GM19452 (cell line): Measurements from ENCODE around the gene ISM1.

Source experiments
- ATAC-seq: cut with Tn5 transposase; IDR thresholded peaks from one replicate; pipeline ENCODE4 v1.9.1; 2021; ENCODE audit not compliant: unreplicated experiment

The ISM1 gene

DNA sequence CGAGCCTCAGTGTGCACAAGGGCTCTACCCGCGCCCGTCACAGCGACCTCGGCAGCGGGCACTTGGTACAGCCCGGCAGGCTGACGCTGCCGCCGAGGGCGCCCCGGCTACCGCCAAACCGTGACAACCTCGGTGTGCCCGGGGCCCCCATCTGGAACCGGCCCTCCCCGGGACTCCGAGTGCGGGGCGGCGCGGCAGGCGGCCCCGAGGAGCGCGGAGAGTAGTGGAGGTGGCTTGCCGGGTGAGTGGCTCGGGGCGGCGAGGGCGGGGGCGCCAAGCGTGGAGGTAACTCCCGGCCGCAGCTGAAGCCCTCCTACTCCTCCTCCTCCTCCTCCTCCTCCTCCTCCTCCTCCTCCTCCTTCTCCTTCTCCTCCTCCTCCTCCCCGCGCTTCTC lies at the start of gene ISM1:
Gene ISM1 (plus strand): TSS at position 371 of the 394 bp plus-strand sequence. CDS start 503 bp downstream, outside the sequence.
- no peak for ATAC-seq

DNA sequence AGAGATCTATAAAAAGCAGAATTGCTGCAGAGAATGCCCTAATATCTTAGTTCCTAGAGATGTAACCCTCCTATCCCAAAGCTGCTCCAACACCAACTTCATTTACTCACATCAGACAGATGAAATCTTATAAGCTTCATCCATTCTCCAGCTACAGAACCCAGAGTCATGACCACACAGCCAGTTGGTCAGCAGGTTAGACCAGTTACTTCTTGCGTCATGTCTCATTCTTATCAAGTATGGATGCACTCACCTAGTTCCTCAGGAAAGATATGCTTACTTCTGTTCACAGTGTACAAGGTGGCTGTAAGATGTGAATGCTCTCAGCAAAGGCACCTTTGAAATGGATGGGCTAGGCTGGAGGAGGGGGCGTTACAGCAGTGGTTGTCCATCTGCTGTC lies 47.9 kb upstream of the ISM1 start:
- no peak for ATAC-seq

DNA sequence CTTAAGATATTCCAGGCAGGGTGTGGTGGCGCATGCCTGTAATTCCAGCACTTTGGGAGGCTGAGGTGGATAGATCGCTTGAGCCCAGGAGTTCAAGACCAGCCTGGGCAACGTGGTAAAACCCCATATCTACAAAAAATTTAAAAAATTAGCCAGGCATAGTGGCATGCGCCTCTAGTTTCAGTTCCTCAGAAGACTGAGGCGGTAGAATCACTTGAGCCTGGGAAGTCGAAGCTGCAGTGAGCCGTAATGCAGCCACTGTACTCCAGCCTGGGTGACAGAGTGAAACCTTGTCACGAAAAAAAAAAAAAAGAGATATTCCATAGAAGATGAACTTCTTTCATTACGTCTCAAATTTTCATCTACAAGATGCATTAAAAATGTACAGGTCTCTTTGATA lies 46.7 kb upstream of the ISM1 start:
- no peak for ATAC-seq

DNA sequence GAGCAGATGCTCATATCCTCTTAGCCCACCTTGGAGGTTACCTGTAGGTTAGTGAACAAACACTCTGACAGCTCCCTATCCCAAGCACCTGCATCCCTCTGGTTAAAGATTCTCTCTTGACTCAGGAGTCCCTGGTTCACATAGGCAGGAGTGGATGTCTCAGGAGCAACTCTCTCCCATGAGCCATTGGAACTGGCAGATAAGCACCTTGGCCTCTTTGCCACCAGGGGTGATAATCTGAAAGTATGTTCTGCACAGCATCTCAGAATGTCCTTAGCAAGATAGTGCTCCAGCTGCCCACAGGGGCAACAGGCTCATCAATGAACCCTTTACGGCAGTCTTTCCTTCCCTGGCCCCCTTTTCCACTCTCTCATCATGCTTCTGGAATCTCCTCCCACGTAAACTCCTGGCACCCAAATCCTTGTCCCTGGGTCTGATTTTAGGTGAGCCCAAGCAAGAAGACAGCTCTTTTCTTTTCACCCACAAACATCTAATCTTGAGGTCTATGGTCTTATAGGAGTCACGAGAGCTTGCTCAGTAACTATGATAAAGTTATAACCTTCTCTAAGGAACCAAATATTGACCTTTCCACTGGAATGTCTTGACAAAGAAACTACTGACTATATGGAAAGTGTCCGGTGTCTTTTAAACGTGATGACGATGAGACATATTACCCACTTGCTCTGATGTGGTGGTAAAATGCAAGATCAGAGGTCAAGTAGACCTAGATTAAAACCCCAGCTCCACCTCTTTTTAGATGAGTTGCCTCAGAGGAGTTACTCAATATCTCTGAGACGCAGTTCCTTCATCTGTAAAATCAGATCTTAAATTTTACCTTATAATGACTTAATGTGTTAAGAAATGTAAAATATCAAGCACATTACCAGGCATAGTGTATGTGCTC lies 39.8 kb upstream of the ISM1 start:
- ATAC-seq: no peak

DNA sequence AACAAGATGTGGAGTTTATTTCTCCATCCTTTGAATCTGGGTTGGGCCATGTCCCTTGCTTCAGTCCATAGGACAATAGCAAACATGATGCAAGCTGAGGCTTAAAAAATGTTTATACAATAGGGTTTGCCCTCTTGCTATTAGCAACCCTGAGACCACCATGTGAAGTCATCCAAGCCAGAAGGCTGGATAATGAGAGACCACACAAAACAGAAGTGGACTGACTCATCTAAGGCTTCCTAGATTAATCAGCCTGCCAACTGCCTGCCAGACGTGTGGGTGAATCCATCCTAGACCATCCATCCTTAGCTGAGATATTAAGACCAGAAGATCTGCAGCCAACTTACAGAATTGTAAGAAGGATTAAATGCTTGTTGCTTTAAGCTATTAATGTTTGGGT lies 38.1 kb upstream of the ISM1 start:
- ATAC-seq: no peak

DNA sequence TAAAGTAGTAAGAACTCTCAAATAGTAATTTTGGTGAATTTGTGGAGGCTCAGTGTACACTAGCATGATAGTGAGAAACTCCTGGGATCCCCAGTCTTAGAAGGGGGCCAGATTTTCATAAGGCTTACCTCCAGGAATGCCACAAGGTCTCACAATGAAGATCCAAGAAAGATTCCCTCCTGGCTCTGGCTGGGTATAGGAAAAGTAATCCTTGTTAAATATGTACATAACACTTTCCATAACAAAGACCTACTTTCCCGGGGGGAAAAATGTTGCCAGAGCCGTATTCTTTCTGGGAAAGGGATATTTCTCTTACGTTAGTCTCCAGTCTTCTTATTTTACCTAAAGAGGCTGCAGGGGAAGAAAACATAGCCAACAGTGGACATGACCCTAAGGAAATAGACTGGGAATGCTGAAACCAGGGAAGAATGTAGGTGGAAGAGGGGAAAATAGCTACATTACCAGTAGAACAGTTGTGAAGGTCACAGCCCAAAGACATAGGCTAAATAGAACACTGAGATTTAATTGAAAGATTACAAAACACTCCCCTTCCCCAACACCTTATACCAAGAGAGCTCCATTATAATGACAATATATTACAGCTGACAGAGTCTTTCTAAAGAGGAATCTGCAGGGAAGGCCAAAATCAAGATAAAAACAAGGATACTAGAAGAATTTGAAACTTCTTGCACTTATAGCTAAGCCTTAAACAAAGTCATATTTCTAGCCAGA lies 34.9 kb upstream of the ISM1 start:
- ATAC-seq: no peak

DNA sequence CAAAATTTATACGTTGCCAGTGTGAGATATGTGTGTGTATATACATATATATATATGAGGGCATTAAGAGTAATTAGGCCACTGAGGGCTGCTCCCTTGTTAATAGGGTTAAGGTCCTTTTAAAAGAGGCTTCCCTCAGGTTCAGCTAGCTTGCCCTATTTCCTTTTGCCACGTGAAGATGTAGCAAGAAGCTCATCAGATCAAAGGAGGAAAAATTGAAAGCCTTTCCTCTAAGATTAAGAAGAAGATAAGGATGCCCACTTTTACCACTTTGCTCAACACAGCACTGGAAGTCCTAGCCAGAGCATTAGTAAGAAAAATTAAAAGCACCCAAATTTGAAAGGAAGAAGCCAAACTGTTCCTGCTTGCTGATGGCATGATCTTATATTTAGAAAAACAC lies 33.2 kb upstream of the ISM1 start:
- ATAC-seq: no peak

DNA sequence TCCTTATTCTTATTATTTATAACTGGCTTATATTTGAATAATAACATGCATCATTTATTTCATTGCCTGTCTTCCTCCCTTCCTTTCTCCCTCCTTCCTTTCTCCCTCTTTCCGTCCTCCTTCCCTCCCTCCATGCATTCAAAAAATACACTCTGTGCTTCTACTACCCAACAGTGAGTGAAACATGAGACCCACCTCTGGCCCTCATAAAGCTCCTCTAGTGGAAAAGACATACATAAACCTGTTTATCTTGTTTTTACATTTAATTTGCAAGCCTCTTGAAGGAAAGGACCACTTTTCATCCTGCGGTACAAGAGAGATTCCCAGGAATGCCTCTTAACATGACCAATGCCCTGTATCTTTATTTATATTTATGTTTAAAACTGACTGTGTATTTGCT lies 21.8 kb upstream of the ISM1 start:
- no peak for ATAC-seq

DNA sequence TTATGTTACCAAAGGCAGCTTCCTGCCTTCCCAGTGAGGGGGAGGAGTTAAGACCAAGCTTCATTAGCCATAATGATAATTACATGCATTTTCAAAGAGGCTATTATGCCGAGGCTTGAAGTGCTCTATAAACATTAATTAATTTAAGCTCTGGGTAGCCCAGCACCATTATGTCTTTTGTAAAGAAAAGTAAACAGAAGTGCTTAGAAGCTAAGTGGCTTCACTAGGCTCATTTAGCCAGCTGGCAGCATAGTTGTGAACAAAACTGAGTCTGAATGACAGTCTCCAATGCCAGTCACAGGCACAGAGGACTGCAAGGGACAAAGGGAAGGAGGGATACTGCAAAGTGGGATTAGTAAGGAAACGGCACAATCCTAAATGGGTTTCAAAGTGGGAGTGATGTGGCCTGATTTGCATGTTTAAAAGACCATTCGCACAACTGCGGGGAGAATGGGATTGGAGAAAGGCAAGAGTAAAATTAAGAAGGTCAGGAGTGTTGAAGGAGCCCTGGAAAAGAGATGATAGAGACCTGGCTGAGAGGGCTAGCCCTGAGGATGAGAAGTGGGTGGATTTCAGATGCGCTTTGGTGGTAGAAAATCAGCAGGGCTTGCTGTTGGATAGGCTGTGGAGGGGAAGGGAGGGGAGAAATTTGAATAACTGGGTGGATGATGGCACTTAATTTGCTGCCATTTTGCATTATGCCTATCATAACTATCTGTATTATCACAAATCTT lies 20.1 kb upstream of the ISM1 start:
- ATAC-seq: no peak

DNA sequence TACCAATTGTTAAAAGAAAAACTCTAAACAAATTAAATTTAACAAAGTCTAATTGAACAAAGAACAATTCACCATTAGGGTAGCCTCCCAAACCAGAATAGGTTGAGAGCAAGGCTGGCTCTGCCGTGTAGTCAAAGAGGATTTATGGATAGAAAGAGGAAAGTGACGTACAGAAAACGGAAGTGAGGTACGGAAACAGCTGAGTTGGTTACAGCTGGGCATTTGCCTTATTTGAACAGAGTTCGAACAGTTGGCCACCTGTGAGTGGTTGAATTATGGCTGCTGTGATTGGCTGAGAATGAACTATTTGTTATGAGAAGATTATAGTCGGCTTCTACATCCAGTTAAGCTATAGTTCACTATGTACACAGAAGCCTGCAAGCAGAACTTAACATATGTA lies 18.5 kb upstream of the ISM1 start:
- ATAC-seq: no peak

DNA sequence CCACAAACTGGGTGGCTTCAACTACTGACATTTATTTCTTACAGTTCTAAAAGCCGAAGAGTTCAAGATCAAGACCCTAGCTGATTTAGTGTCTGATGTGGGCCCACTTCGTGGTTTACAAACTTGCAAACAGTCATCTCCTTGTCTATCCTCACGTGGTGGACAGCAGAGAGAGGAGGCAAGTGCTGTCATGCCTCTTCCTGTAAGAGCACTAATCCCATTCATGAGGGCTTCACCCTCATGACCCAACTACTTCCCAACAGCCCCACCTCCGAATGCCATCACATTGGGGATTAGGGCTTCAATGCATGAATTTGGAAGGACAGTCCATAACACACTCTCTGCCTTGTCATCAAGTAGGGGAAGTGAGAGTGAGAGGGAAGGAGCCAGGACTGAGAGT lies 15.6 kb upstream of the ISM1 start:
- ATAC-seq: no peak

DNA sequence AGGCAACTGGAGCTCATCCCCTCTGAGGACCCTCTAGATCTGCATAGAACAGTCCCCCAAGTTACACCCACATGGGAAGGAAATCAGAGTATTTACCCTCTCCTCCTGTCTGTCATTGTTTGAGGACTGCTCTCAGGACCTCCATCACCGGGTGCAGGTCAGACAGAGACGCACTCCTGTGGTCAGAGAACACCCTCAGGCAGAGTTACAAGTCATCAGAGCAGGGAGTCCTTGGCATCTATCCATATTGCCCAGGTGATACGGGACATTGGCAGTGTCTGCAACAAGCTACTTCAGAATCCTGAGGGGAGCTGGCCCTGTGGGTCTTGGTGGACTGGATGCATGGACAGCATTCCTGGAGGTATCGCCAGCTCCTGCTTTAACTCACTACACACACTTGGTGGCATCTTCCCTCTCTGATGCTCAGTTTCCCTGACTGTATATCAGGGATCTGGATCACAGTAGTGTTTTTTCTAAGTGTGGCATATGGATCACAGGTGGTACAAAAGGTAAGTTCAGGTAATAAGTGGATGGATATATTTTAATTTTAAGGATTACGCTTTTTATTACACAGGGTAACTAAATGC lies 15.1 kb upstream of the ISM1 start:
- no peak for ATAC-seq

DNA sequence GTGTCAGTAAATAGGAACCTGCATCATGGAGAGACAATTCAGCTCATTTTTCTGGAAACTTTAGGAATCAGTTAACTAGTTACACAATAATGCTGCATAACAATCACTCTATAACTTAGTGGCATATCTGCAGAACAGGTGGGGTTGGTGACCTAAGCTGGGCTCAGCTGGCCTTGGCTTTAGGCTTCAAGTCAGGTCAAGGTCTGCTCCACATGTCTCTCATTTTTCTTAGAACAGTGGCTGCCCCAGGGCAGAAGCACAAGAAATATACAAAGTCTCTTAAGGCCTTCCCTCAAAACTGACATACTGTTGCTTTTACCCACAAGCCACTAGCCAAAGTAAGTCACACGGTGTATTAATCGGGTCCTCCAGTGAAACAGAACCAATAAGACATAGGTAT lies 14.1 kb upstream of the ISM1 start:
- no peak for ATAC-seq

DNA sequence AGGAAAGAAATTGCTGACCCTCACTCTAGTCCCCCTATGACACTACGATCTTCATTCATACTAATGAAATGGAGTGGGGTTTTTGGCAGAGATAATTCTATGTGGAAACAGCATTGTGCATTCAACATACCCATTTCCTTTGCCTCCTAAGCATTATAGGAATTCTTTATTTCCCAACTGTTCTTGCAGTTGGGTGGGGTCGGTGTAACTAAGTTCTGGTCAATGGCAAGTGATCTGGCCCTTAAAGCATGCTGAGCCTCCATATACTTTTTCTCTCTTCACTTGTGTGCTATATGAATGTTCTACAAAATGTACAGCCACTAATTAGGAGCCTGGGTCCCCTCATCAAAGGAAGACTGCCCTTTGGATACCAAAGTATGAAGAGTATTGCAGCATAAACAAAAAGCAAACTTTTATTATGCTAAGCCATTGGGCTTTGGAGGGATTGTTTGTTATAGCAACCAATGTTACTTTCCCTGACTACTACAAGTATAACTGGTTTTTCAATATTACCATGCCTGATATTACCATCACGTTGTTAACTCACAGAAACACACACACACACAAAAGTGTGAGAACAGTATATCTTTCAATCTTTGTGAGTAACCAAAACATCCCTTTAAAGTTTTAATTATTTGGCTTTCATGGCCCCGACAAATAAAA lies 9.0 kb upstream of the ISM1 start:
- no peak for ATAC-seq

DNA sequence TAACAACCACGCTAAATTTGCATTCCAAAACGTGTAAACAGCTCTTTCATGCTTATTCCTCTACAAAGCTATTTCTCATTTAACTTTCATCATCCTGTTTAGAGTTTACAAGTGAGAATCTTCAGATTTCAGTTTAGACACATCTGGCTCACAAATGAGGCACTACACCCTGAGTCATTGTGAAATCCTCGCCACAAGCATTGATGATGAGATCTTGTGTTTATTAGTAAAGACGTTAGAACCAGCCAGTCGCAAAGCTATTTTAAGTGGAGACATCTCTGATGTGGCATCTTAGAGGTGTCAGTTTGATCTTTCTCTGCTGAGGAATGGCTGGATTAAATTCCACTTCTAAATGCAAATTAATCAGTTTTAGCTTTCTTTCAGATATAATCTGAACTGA lies 8.3 kb upstream of the ISM1 start:
- no peak for ATAC-seq

DNA sequence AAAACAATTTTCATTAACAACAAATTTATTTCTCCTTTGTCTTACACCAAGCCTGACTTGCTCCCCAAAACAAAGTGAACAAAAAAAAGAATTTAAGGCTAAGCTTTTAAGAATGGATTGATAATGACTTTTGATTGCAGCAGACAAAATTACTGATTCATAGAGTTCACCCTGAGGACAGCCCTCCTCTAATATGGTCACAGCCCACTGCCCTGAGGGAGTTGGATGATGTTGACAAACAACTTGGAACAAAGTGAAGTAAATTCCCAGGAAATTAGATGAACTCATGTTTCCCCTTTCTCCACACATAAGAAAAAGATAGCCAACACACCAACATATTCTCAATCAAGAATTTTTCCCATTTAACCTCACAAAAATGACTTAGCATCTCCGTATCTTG lies 7.7 kb upstream of the ISM1 start:
- no peak for ATAC-seq

DNA sequence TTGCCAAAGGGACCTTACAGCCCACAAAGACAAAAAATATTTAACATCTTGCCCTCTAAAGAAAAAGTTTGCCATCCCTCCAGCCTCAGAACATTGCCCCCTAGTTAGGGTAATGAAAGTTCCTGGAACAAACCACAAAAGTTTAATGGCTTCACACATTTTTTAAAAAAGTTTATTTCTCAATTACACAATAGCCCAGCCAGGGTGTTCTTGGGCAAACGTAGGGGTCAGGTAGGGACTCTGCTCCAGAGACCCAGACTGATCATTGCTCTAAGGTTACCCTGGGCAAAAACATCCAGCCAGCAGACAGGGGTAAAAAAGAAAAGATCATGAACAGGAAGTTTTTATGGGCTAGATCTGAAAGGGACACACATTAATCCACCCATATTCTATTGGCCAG lies 4.5 kb upstream of the ISM1 start:
- no peak for ATAC-seq

DNA sequence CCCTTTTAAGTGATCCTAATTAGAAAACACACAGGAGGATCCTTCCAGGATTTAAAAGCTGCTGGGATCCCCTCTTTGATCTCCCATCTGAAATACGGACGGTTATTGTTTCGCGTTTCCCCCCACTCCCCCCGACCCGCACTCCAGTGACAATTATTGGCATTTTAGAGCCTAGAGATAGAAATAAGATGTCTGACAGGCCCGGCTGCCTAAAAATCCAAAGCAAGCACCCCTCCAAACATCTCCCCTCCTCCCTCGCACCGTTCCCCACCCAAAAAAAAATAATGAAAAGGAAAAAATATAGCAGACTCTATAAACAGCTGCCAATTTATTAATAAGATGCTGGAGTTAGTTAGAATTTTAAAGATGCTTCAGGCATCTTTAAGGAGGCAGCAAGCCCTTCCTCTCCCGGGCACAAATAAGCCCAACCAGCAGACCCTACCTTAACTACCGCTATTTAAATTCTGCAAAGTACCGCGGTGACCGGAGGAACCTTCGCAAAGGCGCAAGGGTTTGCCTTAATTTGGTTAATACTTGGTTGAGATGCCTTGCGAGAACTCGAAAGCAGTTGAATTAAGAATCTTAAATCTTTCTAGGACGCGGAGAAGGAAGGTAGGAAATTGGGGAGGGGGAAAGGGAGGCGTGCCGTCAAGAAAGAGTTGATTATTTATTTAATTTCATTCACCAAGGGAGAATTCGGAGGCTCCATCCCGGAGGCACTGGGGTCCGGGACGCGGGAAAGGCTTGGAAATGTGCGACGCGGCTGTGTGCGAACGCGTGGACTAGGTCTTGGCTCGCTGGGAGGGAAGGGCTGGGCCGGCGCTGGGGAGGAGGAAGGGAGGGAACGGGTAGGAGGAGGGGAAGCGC lies 1.5 kb upstream of the ISM1 start:
- ATAC-seq: no peak

DNA sequence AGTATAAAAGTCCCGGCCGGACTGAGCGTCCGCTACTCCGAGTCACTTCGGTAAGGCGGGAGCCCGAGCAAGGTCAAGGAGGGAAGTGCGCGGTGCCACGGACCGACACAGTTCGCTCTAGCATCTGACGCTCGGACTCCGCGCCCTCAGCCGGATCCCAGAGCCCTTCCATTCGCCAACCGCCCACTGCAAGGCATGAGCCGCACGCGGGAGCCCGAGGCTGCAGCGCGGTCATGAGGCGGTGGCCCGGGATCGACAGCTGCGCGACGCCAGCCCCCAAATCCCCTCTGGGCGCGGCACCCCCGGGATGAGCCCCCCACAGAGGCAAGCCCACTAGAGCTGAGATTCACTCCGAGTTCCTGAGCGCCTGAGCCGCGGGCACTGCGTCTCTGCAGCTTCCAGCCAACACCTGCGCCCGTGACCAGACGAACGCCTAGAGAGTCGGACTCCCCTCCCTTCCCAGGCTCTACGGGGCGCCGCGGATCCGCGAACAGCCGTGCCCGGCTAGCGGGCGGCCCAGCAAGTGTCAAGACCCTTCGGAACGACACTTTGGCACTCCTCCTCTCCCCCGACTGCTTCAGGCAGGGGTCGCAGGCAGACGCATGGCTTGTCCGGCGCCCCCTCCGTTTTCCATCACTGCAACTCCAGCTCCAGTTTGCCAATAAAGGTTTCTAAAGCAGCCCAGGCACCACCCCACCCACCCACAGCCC lies 725 bp upstream of the ISM1 start:
- no peak for ATAC-seq
